ENCODE measurements around the gene SNN.

GRCh38 chr16:11673091-11674000, 5.1 kb downstream of the SNN start:
- TF ChIP-seq CTCF (IDR thresholded peaks at IDR 0.05) (no peak), POLR2A (IDR thresholded peaks at IDR 0.05) (no peak)
